22Rv1 (cell line): ENCODE data around the gene PCDHGB7.

ENCODE experiments used
- CTCF ChIP-seq: fragments of 450-650 bp; IDR thresholded peaks from 2 replicates; pipeline ENCODE4 v1.5.1; 2017; ENCODE audit warnings: mild to moderate bottlenecking
- ZFX ChIP-seq: fragments of 450-650 bp; IDR thresholded peaks from 2 replicates; pipeline ENCODE4 v1.6.1; 2017; ENCODE audit warnings: antibody characterized with exemption, borderline replicate concordance

- TF ChIP-seq CTCF (no peak), ZFX (no peak)
Measured at GRCh38 chr5:141465351-141465750, 47.9 kb downstream of the PCDHGB7 start.
